Measurements from ENCODE around the gene PDCD11.
"Not testable (repeated sequence)": the region's sequence is repeated elsewhere in the genome, so short reads cannot be mapped to it uniquely, and the experiment has no call there.

Gene PDCD11

GRCh38 chr10:103353281-103353680 lies 43.1 kb upstream of the PDCD11 start:
- no peak overlapping the region for H3K4me2 ChIP-seq (ENCODE audit: low read depth, low read length, poor library complexity, severe bottlenecking)
- H3K27me3 ChIP-seq (ENCODE audit: insufficient read depth, low read length, poor library complexity, severe bottlenecking) = no peaks in the 10 kb centered on the region
- H3K4me1 ChIP-seq (ENCODE audit: insufficient read depth, low read length, poor library complexity, severe bottlenecking) = peaks cover 15% of the 10 kb centered on the region
- H3K4me3 ChIP-seq (ENCODE audit: low read length, poor library complexity, severe bottlenecking) = no peak overlapping the region
- no peak overlapping the region for H3K9ac ChIP-seq (ENCODE audit: low read depth, low read length, poor library complexity, severe bottlenecking)
- no peaks in the 10 kb centered on the region for H3K9me2 ChIP-seq (replicated peaks; ENCODE audit: low read depth, low read length)
- H4K20me1 ChIP-seq (ENCODE audit: insufficient read depth, low read length, poor library complexity, severe bottlenecking) = peaks cover 9% of the 10 kb centered on the region
- H3K79me2 ChIP-seq (ENCODE audit: insufficient read depth, low read length) = peaks cover 25% of the 10 kb centered on the region
- H3K9me3 ChIP-seq (ENCODE audit: insufficient read depth, low read depth, low read length) = no peaks in the 10 kb centered on the region
- H3F3A ChIP-seq (ENCODE audit: low read depth) = no peaks in the 10 kb centered on the region
- TF ChIP-seq EZH2phosphoT487 (IDR thresholded peaks at IDR 0.05; ENCODE audit: borderline replicate concordance) (no peak), CTCF (conservative IDR thresholded peaks at IDR 0.05; ENCODE audit: low read length) (peak; percentile 43)
- no peaks in the 10 kb centered on the region for H3K36me3 ChIP-seq (ENCODE audit: insufficient read depth, low read length)
- peak overlapping the region; percentile 74; the same call in 1 of the 2 replicates for H2AFZ ChIP-seq (ENCODE audit: low read length)

DNA sequence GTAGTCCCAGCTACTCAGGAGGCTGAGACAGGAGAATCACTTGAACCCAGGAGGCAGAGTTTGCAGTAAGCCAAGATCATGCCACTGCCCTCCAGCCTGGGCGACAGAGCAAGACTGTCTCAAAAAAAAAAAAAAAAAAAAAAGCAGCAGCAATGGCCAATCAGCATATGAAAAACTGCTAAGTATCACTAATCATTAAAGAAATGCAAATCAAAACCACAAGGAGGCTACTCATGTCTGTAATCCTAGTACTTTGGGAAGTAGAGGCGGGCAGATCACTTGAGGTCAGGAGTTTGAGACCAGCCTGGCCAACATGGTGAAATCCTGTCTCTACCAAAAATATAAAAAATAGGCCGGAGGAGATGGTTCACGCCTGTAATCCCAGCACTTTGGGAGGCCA lies 41.9 kb upstream of the PDCD11 start:
- not testable (repeated sequence) for H3K9me3 ChIP-seq (ENCODE audit: insufficient read depth, low read depth, low read length); H3K27me3 ChIP-seq (ENCODE audit: insufficient read depth, low read length, poor library complexity, severe bottlenecking); H4K20me1 ChIP-seq (ENCODE audit: insufficient read depth, low read length, poor library complexity, severe bottlenecking); H3F3A ChIP-seq (ENCODE audit: low read depth); H3K36me3 ChIP-seq (ENCODE audit: insufficient read depth, low read length); H3K9me2 ChIP-seq (replicated peaks; ENCODE audit: low read depth, low read length); H3K4me1 ChIP-seq (ENCODE audit: insufficient read depth, low read length, poor library complexity, severe bottlenecking); H3K4me2 ChIP-seq (ENCODE audit: low read depth, low read length, poor library complexity, severe bottlenecking); H2AFZ ChIP-seq (ENCODE audit: low read length); H3K4me3 ChIP-seq (ENCODE audit: low read length, poor library complexity, severe bottlenecking); H3K9ac ChIP-seq (ENCODE audit: low read depth, low read length, poor library complexity, severe bottlenecking)
- H3K79me2 ChIP-seq (ENCODE audit: insufficient read depth, low read length) = peaks cover 12% of the 10 kb centered on the region

DNA sequence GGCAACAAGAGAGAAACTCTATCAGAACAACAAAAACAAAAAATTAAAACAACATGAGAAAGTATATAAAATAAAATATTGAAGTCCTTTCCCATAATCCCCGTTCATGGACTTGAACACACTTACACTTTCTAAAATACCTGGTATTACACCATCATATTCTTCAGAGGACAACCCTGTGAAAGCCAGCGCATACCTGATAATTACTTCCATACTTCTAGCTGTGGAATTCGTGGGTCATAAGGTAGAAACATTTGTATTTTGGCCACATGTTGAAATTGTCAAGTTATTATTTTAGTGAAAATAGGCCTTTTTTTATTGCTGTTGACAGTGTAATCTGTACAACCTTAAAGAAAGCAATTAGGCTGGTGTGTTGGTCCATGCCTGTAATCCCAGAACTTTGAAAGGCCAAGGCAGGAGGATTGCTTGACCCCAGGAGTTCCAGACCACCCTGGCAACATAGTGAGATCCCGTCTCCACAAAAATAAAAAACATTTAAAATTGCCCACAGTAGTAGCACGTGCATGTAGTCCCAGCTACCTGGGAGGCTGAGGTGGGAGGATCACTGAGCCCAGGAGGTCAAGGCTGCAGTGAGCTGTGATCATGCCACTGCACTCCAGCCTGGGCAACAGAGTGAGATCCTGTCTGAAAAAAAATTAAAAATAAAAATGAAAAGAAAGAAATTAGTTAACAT lies 40.4 kb upstream of the PDCD11 start:
- H3K9me3 ChIP-seq (ENCODE audit: insufficient read depth, low read depth, low read length) = no peaks in the 10 kb centered on the region
- no peak overlapping the region for H3K9ac ChIP-seq (ENCODE audit: low read depth, low read length, poor library complexity, severe bottlenecking)
- H3K4me3 ChIP-seq (ENCODE audit: low read length, poor library complexity, severe bottlenecking) = no peak overlapping the region
- no peaks in the 10 kb centered on the region for H3K36me3 ChIP-seq (ENCODE audit: insufficient read depth, low read length)
- H3K4me1 ChIP-seq (ENCODE audit: insufficient read depth, low read length, poor library complexity, severe bottlenecking) = peaks cover 3% of the 10 kb centered on the region
- H3K79me2 ChIP-seq (ENCODE audit: insufficient read depth, low read length) = no peaks in the 10 kb centered on the region
- no peaks in the 10 kb centered on the region for H3K27me3 ChIP-seq (ENCODE audit: insufficient read depth, low read length, poor library complexity, severe bottlenecking)
- H2AFZ ChIP-seq (ENCODE audit: low read length) = no peak overlapping the region
- H3K9me2 ChIP-seq (replicated peaks; ENCODE audit: low read depth, low read length) = no peaks in the 10 kb centered on the region
- TF ChIP-seq EZH2phosphoT487 (IDR thresholded peaks at IDR 0.05; ENCODE audit: borderline replicate concordance) = no peak
- TF ChIP-seq CTCF (conservative IDR thresholded peaks at IDR 0.05; ENCODE audit: low read length) = no peak
- H4K20me1 ChIP-seq (ENCODE audit: insufficient read depth, low read length, poor library complexity, severe bottlenecking) = no peaks in the 10 kb centered on the region
- no peaks in the 10 kb centered on the region for H3F3A ChIP-seq (ENCODE audit: low read depth)
- H3K4me2 ChIP-seq (ENCODE audit: low read depth, low read length, poor library complexity, severe bottlenecking) = no peak overlapping the region

DNA sequence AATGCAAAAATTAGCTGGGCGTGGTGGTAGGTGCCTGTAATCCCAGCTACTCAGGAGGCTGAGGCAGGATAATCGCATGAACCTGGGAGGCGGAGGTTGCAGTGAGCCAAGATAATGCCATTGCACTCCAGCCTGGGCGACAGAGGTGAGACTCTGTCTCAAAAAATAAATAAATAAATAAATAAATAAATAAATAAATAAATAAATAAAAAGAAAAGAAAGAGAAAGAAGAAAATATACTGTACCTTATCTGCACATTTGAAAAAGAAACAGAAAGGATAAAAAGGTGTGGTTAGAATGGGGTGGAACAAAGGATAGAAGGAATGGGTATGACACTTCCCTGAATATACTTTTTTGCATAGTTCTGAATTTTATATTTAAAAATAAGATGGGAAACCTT lies 36.9 kb upstream of the PDCD11 start:
- not testable (repeated sequence) for H3K4me3 ChIP-seq (ENCODE audit: low read length, poor library complexity, severe bottlenecking); H3K9ac ChIP-seq (ENCODE audit: low read depth, low read length, poor library complexity, severe bottlenecking); H4K20me1 ChIP-seq (ENCODE audit: insufficient read depth, low read length, poor library complexity, severe bottlenecking); H3K4me2 ChIP-seq (ENCODE audit: low read depth, low read length, poor library complexity, severe bottlenecking); H2AFZ ChIP-seq (ENCODE audit: low read length); H3K79me2 ChIP-seq (ENCODE audit: insufficient read depth, low read length); H3F3A ChIP-seq (ENCODE audit: low read depth); H3K4me1 ChIP-seq (ENCODE audit: insufficient read depth, low read length, poor library complexity, severe bottlenecking); H3K27me3 ChIP-seq (ENCODE audit: insufficient read depth, low read length, poor library complexity, severe bottlenecking); H3K36me3 ChIP-seq (ENCODE audit: insufficient read depth, low read length); H3K9me3 ChIP-seq (ENCODE audit: insufficient read depth, low read depth, low read length); H3K9me2 ChIP-seq (replicated peaks; ENCODE audit: low read depth, low read length)

- H3K9ac ChIP-seq (ENCODE audit: low read depth, low read length, poor library complexity, severe bottlenecking); H3K9me3 ChIP-seq (ENCODE audit: insufficient read depth, low read depth, low read length); H3K27me3 ChIP-seq (ENCODE audit: insufficient read depth, low read length, poor library complexity, severe bottlenecking); H3K79me2 ChIP-seq (ENCODE audit: insufficient read depth, low read length); H2AFZ ChIP-seq (ENCODE audit: low read length); H3K4me3 ChIP-seq (ENCODE audit: low read length, poor library complexity, severe bottlenecking); H3F3A ChIP-seq (ENCODE audit: low read depth); H3K36me3 ChIP-seq (ENCODE audit: insufficient read depth, low read length); H3K4me1 ChIP-seq (ENCODE audit: insufficient read depth, low read length, poor library complexity, severe bottlenecking); H4K20me1 ChIP-seq (ENCODE audit: insufficient read depth, low read length, poor library complexity, severe bottlenecking); H3K4me2 ChIP-seq (ENCODE audit: low read depth, low read length, poor library complexity, severe bottlenecking); H3K9me2 ChIP-seq (replicated peaks; ENCODE audit: low read depth, low read length): not testable (repeated sequence)
These were observed 35.6 kb upstream of the PDCD11 start for GRCh38 chr10:103360791-103361190.
